HG03159 (cell line): ENCODE data around the gene XYLT1.

Experiments
- ATAC-seq: cut with Tn5 transposase; IDR thresholded peaks from one replicate; pipeline ENCODE4 v1.9.1; 2021; ENCODE audit warnings: mild to moderate bottlenecking, moderate library complexity; ENCODE audit not compliant: unreplicated experiment

Gene XYLT1

DNA sequence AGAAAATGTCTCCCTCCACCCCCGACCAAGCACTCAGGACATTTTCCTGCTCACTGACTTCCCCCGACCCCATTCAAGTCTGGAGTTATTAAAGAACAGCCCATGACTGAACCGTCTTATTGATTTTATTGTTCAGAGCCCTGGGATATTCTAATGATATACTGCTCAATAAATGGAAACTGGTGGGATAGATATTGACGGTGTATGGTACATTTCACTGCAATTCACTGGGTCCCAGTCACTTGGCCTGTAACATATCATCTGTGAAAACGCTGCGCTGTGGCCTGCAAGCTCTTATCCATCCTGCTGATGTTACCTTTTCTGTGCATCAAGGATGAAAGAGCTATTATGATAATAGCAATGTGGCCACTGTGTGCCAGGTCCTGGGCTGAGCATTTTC is 258.2 kb downstream of the XYLT1 start:
- no peak for ATAC-seq

DNA sequence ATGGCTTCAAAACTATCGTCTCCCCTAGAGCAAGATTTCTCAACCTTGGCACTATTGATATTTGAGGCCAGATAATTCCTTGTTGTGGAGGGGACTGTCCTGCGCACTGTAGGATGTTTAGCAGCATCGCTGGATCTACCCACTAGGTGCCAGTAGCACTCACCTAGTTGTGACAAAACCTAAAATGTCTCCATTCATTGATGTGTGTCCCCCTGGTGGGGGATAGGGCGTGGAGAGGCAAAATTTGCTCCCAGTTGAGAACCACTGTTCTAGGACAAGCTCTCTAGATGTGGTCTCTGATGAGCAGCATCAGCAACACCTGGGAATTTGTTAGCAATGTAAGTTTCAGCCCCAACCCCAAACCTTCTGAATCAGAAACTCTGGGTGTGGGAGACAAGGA is 259.0 kb downstream of the XYLT1 start:
- no peak for ATAC-seq

DNA sequence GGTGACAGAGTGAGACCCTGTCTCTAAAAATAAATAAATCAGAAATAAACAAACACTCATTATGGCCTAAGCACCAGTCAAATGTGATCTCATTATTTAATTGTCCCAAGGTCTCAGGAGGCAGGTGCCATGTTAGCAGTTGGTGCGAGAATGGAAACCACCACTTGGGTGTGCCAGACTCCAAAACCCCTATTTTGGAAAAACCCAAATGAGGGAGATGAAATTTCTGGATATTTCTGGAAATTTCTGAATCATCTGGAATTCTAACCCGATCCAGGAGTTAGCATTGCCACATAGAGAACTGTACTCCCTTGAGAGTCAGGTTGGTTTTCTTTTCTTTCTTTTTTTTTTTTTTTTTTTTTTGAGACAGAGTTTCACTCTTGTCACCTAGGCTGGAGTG is 264.0 kb downstream of the XYLT1 start:
- ATAC-seq: no peak

- no peak for ATAC-seq
These were observed 265.2 kb downstream of the XYLT1 start for GRCh38 chr16:17205279-17206211.

DNA sequence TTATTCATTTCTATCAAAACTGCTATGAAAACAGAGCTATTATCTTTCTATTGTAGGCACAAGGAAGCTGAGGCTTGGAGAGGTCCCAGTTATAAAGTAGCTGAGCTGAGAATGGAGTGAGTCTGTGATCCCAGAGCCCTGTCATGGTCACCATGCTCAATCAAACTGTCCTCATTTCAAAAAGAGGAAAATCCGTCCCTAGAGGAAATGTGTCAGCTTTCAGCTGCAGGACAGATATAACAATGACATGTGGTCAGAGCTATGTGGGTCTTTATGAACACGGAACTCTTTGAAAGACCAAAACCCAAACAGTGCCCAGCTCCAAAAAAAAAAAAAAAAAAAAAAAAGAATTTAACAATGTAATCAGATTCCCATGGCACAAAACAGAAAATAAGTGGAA is 266.1 kb downstream of the XYLT1 start:
- ATAC-seq: no peak

DNA sequence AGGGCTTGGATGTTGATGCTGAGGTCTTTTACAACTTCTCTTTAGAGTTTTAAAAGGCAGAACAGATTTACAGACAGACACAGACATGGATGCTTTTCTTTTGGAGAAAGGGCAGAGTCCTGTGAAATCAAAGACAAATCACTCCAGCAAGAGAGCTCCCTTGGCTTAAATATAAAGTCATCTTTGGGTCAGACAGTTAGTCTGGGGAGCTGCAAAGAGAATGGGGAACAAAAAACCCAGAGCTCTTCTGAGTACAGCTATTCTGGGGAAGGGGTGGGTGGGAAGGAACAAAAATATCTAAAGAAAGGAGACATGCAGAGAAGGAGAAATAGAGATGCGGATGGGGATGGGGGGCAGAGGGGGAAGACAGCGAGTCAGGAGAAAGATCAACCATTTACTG is 266.6 kb downstream of the XYLT1 start:
- ATAC-seq: no peak

DNA sequence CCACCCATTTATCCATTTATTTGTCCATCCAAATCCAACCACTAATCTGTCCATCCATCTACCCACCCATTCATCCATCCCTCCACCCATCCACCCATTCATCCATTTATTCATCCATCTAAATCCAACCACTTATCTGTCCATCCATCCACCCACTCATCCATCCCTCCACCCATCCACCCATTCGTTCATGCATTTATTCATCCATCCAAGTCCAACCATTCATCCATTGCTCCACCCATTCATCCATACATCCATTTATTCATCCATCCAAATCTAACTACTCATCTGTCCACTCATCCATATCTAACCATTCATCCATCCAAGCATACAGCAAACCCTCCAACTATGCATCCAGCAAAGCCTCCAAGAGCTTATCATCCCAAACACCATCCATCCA is 267.3 kb downstream of the XYLT1 start:
- ATAC-seq: no peak

- ATAC-seq: no peak
These were observed 271.6 kb downstream of the XYLT1 start for GRCh38 chr16:17199135-17199534.

DNA sequence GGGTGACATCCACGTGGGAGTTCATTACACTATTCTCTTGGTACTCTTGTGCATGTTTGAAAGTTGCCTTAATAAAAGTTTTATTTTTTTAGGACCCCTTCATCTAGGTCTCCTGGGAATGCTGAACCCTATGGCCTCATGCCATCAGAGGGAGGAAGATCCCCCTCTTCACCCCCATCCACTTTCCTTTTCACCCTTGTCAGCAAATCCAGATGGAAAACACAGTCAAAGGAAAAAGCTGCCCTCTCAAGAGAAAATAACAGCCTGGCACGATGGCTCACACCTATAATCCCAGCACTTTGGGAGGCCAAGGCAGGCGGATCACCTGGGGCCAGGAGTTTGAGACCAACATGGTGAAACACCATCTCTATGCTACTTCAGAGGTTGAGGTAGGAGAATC is 274.2 kb downstream of the XYLT1 start:
- ATAC-seq: no peak

GRCh38 chr16:17194190-17194780 is 276.5 kb downstream of the XYLT1 start:
- no peak for ATAC-seq

GRCh38 chr16:17193566-17194100 is 277.1 kb downstream of the XYLT1 start:
- no peak for ATAC-seq

DNA sequence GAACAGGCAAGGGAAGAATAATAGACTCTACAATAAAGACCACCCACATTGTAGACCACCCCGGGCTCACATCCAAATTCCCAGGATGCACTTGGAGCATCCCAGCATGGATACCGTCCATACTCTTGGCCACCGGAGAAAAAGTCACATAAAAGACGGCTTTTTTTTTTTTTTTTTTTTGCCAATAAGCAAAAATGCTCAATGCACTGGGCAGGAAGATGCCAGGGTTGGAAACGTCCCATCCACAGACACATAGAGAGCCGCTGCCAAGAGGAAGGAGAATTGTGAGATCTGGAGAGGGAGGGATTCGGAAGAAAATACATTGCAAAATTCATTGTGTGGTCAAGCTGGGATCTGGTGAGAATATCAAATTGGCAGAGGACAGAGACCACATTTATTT is 286.7 kb downstream of the XYLT1 start:
- ATAC-seq: no peak

GRCh38 chr16:17177959-17178905 is 292.5 kb downstream of the XYLT1 start:
- no peak for ATAC-seq

GRCh38 chr16:17177242-17177958 is 293.4 kb downstream of the XYLT1 start:
- no peak for ATAC-seq

GRCh38 chr16:17176199-17176598 is 294.6 kb downstream of the XYLT1 start:
- ATAC-seq: no peak

GRCh38 chr16:17173281-17173680 is 297.5 kb downstream of the XYLT1 start:
- no peak for ATAC-seq

- ATAC-seq: no peak
These were observed 299.3 kb downstream of the XYLT1 start for GRCh38 chr16:17171250-17172143.

DNA sequence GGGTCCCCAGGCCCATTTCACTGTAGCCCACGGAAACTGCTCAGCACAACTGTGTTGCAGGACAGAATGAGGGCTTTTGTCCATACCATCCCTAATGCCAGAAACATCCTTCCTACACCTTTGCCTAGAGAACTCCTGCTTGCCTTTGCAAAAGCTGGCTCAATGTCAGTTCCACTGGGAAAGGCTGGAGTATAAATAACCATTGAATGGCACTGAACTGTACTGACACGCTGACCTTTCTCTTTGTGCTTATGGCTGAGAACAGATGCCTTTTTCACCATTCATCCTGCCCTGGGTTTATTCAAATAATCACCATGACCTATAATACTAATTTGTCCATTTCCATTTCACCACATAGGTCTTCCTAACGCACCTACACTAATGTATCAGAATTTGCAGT is 300.3 kb downstream of the XYLT1 start:
- no peak for ATAC-seq

DNA sequence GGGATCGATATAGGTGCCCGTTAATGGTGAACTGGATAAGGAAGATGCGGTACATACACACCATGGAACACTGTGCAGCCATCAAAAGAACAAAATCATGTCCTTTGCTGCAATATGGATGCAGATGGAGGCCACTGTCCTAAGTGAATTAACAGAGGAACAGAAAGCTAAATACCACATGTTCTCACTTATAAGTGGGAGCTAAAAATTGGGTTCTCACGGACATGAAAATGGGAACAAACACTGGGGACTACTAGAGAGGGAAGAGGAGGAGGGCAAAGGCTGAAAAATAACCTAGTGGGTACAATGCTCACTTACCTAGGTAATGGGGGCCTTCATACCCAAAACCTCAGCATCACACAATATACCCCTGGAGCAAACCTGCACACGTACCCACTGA is 302.6 kb downstream of the XYLT1 start:
- no peak for ATAC-seq
